OCI-LY7 (cell line): Measurements from ENCODE around the gene VIPR2. TPM values are rescaled to one million over a fixed set of nuclear protein-coding genes. Genes with fewer than 3 reads are reported as not detected.

Source experiments
- BruUV-seq: library from RNA; stranded (reverse); fragments of 400-500 nt; replicated peaks from 2 replicates; lab custom pipeline; 2021; lab: Mats Ljungman, UMichigan
- CTCF ChIA-PET: fragments of 300-600 bp; sonication (Branson Sonifier 250); formaldehyde crosslinking; loops from one replicate; lab custom pipeline; 2022; ENCODE audit warnings: antibody characterized with exemption; ENCODE audit not compliant: unreplicated experiment; lab: Charles Lee
- POLR2A ChIA-PET: fragments of 300-600 bp; sonication (Branson Sonifier 250); formaldehyde crosslinking; loops from one replicate; lab custom pipeline; 2022; ENCODE audit warnings: antibody characterized with exemption; lab: Charles Lee
- DNase-seq: peaks from one replicate; pipeline ENCODE4 v3.0.0-alpha.2; 2015; ENCODE audit warnings: low spot score
- H2AFZ ChIP-seq: fragments of 200-600 bp; sonication (generic), shearing (Covaris generic); 2 replicates; pipeline ENCODE4 v1.6.1; 2014; ENCODE audit warnings: mild to moderate bottlenecking, antibody characterized with exemption, low read length, moderate library complexity
- H3K27ac ChIP-seq: fragments of 200-600 bp; sonication (generic); 2 replicates; pipeline ENCODE4 v1.5.1; 2014; ENCODE audit warnings: mixed run types, low read depth, mild to moderate bottlenecking, moderate library complexity, low read length, inconsistent platforms; ENCODE audit not compliant: poor library complexity, severe bottlenecking
- H3K36me3 ChIP-seq: fragments of 200-600 bp; sonication (generic); 2 replicates; pipeline ENCODE4 v1.6.1; 2014; ENCODE audit warnings: mild to moderate bottlenecking, antibody characterized with exemption, low read length, moderate library complexity, mixed read lengths; ENCODE audit not compliant: insufficient read depth
- H3K4me1 ChIP-seq: fragments of 200-600 bp; sonication (generic); 2 replicates; pipeline ENCODE4 v1.5.1; 2014; ENCODE audit warnings: mild to moderate bottlenecking, low read length; ENCODE audit not compliant: insufficient read depth, poor library complexity, severe bottlenecking
- H3K4me2 ChIP-seq: fragments of 200-600 bp; sonication (generic); 2 replicates; pipeline ENCODE4 v1.6.1; 2014; ENCODE audit warnings: mild to moderate bottlenecking, low read length
- H3K4me3 ChIP-seq: fragments of 200-600 bp; sonication (generic); 2 replicates; pipeline ENCODE4 v1.5.1; 2014; ENCODE audit warnings: mild to moderate bottlenecking, low read depth, low read length; ENCODE audit not compliant: poor library complexity, severe bottlenecking
- H3K79me2 ChIP-seq: fragments of 200-600 bp; sonication (generic); 2 replicates; pipeline ENCODE4 v1.6.1; 2016; ENCODE audit warnings: low read depth, mild to moderate bottlenecking, low read length, moderate library complexity, mixed read lengths; ENCODE audit not compliant: insufficient read depth
- H3K9me2 ChIP-seq: fragments of 200-600 bp; sonication (generic); 2 replicates; pipeline ENCODE4 v1.6.1; 2016; ENCODE audit warnings: mild to moderate bottlenecking, low read length, mixed read lengths; ENCODE audit not compliant: insufficient read depth
- H3K9me3 ChIP-seq: fragments of 200-600 bp; sonication (generic); 2 replicates; pipeline ENCODE4 v1.6.1; 2014; ENCODE audit warnings: mild to moderate bottlenecking, mixed run types, low read length, mixed read lengths
- H4K20me1 ChIP-seq: fragments of 200-600 bp; sonication (generic); 2 replicates; pipeline ENCODE4 v1.6.1; 2014; ENCODE audit warnings: mild to moderate bottlenecking, antibody characterized with exemption, low read length, moderate library complexity, mixed read lengths; ENCODE audit not compliant: insufficient read depth
- CTCF ChIP-seq: fragments of 200-600 bp; sonication (generic); conservative IDR thresholded peaks from 2 replicates; pipeline ENCODE4 v1.5.1; 2014; ENCODE audit warnings: mild to moderate bottlenecking, antibody characterized with exemption, low read length, moderate library complexity, mixed read lengths
- EZH2phosphoT487 ChIP-seq: fragments of 200-600 bp; sonication (generic); IDR thresholded peaks from 2 replicates; pipeline ENCODE4 v1.6.1; 2018; ENCODE audit warnings: low read depth, borderline replicate concordance, mild to moderate bottlenecking, mixed run types, antibody characterized with exemption, low read length, moderate library complexity, mixed read lengths
- intact Hi-C: fragments of 100-400 bp; cut with micrococcal nuclease; formaldehyde crosslinking; loops from one replicate; pipeline ENCODE4 v1.10.0; 2022; ENCODE audit not compliant: unreplicated experiment
- total RNA-seq, 2 experiments: library from RNA; depleted of rRNA in 1 of 2; stranded (reverse); fragments of >200 nt in 1 of 2; shearing (Covaris generic) in 1 of 2; gene quantifications; 2 replicates each; pipeline ENCODE4 v1.2.3, GENCODE V29; 2014 to 2022

The VIPR2 gene
- total RNA-seq, 2 experiments from 2014 or later: not detected

GRCh38 chr7:159127691-159128642 lies 16.7 kb downstream of the VIPR2 start:
- ChIA-PET POLR2A (no interaction called here), CTCF (no interaction called here)
- H3K9me3 ChIP-seq: no peaks in the 10 kb centered on the region
- no peaks in the 10 kb centered on the region for H3K79me2 ChIP-seq
- H3K4me3 ChIP-seq: no peak overlapping the region
- no peak overlapping the region for H2AFZ ChIP-seq
- no peaks in the 10 kb centered on the region for H3K9me2 ChIP-seq
- no TSS peak for BruUV-seq
- intact Hi-C loops: no loop called here
- no peaks in the 10 kb centered on the region for H3K4me1 ChIP-seq
- TF ChIP-seq CTCF: no peak
- TF ChIP-seq EZH2phosphoT487: no peak
- no peak overlapping the region for H3K27ac ChIP-seq
- H3K4me2 ChIP-seq: no peak overlapping the region
- no peak for DNase-seq
- H4K20me1 ChIP-seq: no peaks in the 10 kb centered on the region
- H3K36me3 ChIP-seq: no peaks in the 10 kb centered on the region

- no peak overlapping the region for H3K27ac ChIP-seq
- DNase-seq: no peak
- POLR2A ChIA-PET: no interaction called here
- no TSS peak for BruUV-seq
- no peaks in the 10 kb centered on the region for H3K79me2 ChIP-seq
- H3K4me1 ChIP-seq: no peaks in the 10 kb centered on the region
- no peaks in the 10 kb centered on the region for H3K36me3 ChIP-seq
- no peak overlapping the region for H3K4me3 ChIP-seq
- no peak overlapping the region for H3K4me2 ChIP-seq
- H4K20me1 ChIP-seq: no peaks in the 10 kb centered on the region
- CTCF ChIA-PET: no interaction called here
- no peak for TF ChIP-seq EZH2phosphoT487
- TF ChIP-seq CTCF: no peak
- H2AFZ ChIP-seq: no peak overlapping the region
- intact Hi-C loops: no loop called here
- H3K9me3 ChIP-seq: no peaks in the 10 kb centered on the region
- H3K9me2 ChIP-seq: no peaks in the 10 kb centered on the region
Measured at GRCh38 chr7:159126311-159127260, 18.1 kb downstream of the VIPR2 start.
